ENCODE results near the gene BLVRB. TPM values are rescaled to one million over a fixed set of nuclear protein-coding genes. Genes with fewer than 3 reads are reported as not detected.
"Not testable (repeated sequence)": the region's sequence is repeated elsewhere in the genome, so short reads cannot be mapped to it uniquely, and the experiment has no call there.

BLVRB gene
- total RNA-seq, 1 donor from 2014 or later, result 86.1 TPM

GRCh38 chr19:40494191-40494838 lies 28.8 kb upstream of the BLVRB start:
- Histone ChIP-seq H3K36me3 (ENCODE audit: control insufficient read depth, insufficient read depth, low read length) (no peaks in the 10 kb centered on the region), H3K4me3 (ENCODE audit: low read depth, low read length) (no peak overlapping the region), H3K27me3 (ENCODE audit: control insufficient read depth, insufficient read depth, low read length) (peaks cover 14% of the 10 kb centered on the region)
- no peak for DNase-seq (ENCODE audit: low read depth)
- TF ChIP-seq, protein P1, sequence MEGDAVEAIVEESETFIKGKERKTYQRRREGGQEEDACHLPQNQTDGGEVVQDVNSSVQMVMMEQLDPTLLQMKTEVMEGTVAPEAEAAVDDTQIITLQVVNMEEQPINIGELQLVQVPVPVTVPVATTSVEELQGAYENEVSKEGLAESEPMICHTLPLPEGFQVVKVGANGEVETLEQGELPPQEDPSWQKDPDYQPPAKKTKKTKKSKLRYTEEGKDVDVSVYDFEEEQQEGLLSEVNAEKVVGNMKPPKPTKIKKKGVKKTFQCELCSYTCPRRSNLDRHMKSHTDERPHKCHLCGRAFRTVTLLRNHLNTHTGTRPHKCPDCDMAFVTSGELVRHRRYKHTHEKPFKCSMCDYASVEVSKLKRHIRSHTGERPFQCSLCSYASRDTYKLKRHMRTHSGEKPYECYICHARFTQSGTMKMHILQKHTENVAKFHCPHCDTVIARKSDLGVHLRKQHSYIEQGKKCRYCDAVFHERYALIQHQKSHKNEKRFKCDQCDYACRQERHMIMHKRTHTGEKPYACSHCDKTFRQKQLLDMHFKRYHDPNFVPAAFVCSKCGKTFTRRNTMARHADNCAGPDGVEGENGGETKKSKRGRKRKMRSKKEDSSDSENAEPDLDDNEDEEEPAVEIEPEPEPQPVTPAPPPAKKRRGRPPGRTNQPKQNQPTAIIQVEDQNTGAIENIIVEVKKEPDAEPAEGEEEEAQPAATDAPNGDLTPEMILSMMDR (IDR thresholded peaks at IDR 0.05; ENCODE audit: insufficient read depth, low read length, poor library complexity, severe bottlenecking), result no peak

GRCh38 chr19:40493778-40494177 lies 28.2 kb upstream of the BLVRB start:
- Histone ChIP-seq H3K36me3 (ENCODE audit: control insufficient read depth, insufficient read depth, low read length) (no peaks in the 10 kb centered on the region), H3K4me3 (ENCODE audit: low read depth, low read length) (no peak overlapping the region), H3K27me3 (ENCODE audit: control insufficient read depth, insufficient read depth, low read length) (peaks cover 14% of the 10 kb centered on the region)
- TF ChIP-seq, protein P1 (IDR thresholded peaks at IDR 0.05; ENCODE audit: insufficient read depth, low read length, poor library complexity, severe bottlenecking), result no peak
- DNase-seq (ENCODE audit: low read depth), result no peak

DNA sequence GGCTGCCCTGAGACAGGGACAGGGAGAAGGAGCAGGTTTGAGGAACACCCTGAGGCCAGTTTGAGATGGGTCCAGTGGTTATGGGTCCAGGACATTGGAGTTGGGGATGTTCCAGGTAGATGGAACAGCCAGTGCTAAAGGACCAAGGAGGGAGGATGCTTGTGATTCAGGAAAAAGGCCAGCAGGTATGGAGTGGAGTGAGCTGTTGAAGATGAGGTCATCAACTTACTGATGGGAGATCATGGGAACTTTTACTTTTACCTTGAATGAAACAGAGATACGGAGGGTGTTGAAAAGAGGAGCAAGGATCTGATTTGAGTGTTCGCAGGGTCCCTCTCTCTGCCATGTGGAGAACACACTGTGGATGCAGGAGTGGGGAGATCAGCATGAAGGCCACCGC lies 26.7 kb upstream of the BLVRB start:
- H3K27me3 ChIP-seq (ENCODE audit: control insufficient read depth, insufficient read depth, low read length), result peaks cover 21% of the 10 kb centered on the region
- no peak for DNase-seq (ENCODE audit: low read depth)
- TF ChIP-seq, protein P1 (IDR thresholded peaks at IDR 0.05; ENCODE audit: insufficient read depth, low read length, poor library complexity, severe bottlenecking), result no peak
- no peak overlapping the region for H3K4me3 ChIP-seq (ENCODE audit: low read depth, low read length)
- H3K36me3 ChIP-seq (ENCODE audit: control insufficient read depth, insufficient read depth, low read length), result no peaks in the 10 kb centered on the region

GRCh38 chr19:40489882-40490230 lies 24.3 kb upstream of the BLVRB start:
- TF ChIP-seq, protein P1 (IDR thresholded peaks at IDR 0.05; ENCODE audit: insufficient read depth, low read length, poor library complexity, severe bottlenecking), result no peak
- Histone ChIP-seq H3K36me3 (ENCODE audit: control insufficient read depth, insufficient read depth, low read length) (no peaks in the 10 kb centered on the region), H3K4me3 (ENCODE audit: low read depth, low read length) (no peak overlapping the region), H3K27me3 (ENCODE audit: control insufficient read depth, insufficient read depth, low read length) (peaks cover 19% of the 10 kb centered on the region)
- no peak for DNase-seq (ENCODE audit: low read depth)

GRCh38 chr19:40486017-40486416 lies 20.5 kb upstream of the BLVRB start:
- no peak overlapping the region for H3K4me3 ChIP-seq (ENCODE audit: low read depth, low read length)
- no peak for DNase-seq (ENCODE audit: low read depth)
- TF ChIP-seq, protein P1 (IDR thresholded peaks at IDR 0.05; ENCODE audit: insufficient read depth, low read length, poor library complexity, severe bottlenecking), result no peak
- peaks cover 13% of the 10 kb centered on the region for H3K27me3 ChIP-seq (ENCODE audit: control insufficient read depth, insufficient read depth, low read length)
- no peaks in the 10 kb centered on the region for H3K36me3 ChIP-seq (ENCODE audit: control insufficient read depth, insufficient read depth, low read length)

DNA sequence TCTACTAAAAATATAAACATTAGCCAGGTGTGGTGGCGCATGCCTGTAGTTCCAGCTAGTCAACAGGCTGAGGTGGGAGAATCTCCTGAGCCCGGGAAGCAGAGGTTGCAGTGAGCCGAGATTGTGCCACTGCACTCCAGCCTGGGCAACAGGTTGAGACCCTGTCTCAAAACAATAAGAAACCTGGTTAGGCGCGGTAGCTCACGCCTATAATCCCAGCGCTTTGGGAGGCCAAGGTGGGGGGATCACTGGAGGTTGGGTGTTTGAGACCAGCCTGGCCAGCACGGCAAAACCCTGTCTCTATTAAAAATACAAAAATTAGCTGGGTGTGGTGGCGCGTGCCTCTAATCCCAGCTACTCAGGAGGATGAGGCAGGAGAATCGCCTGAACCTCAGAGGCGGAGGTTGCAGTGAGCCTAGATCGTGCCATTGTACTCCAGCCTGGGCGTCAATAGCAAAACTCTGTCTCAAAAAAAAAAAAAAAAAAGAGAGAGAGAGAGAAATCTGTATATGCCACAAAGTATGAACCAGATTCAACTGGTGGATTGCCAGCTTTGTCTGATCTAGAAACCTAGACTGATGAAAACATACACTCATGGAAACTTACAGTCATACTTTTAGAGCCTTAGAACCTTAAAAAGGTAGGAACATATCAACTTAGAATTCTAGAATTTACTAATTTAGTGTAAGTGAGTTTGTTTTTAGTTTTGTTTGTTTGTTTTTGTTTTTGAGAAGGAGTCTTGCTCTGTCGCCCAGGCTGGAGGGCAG lies 10.5 kb upstream of the BLVRB start:
- DNase-seq (ENCODE audit: low read depth); H3K36me3 ChIP-seq (ENCODE audit: control insufficient read depth, insufficient read depth, low read length); H3K27me3 ChIP-seq (ENCODE audit: control insufficient read depth, insufficient read depth, low read length); H3K4me3 ChIP-seq (ENCODE audit: low read depth, low read length): not testable (repeated sequence)

Measured in kidney epithelial cell (primary cell).